ENCODE data around the gene KRT33A.

DNA sequence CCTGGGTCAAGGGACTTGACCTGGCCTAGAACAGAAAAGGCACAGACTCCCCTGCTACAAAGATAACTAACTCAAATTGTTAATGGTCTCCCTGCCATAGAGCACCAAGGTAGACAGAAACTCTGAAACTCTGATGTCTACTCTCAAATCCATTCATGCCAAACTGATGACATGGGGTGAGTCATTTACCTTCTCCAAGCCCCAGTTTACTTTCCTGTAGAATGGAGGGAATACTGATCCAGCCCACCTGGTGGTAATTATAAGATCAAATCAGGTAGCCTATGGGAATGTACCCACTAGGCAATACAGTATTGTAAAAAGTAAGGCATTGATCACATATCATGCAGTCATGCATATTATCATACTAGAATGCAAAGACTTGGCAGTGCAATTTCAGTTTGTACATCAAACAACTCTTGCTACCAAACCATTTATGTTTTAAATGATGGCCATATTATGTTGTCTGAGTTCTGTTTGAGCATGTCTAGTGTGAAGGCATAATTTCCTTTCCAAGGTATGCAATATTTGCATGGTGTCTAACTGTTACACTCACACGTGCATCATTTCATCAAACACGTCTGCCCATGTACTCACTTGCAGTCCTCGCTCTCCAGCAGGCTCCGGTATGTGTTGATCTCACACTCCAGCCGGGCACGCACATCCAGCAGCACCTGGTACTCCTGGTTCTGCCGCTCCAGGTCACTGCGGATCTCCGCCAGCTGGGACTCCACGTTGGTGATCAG lies 43.8 kb upstream of the KRT33A start:
- no peak for TF ChIP-seq POLR2A (IDR thresholded peaks at IDR 0.05; ENCODE audit: low read depth, low read length)
- no peak for TF ChIP-seq TAF1 (IDR thresholded peaks at IDR 0.05; ENCODE audit: borderline replicate concordance, low read depth, low read length)
- TF ChIP-seq POLR2AphosphoS5 (IDR thresholded peaks at IDR 0.05; ENCODE audit: low read depth, low read length) = no peak

Data from GM12892 (cell line).